Coronary artery (tissue), 2 donors: ENCODE results near the gene QSER1.

Experiments
- DNase-seq: peaks from one replicate; pipeline ENCODE4 v3.0.0-alpha.2; 2017; ENCODE audit warnings: low spot score
- H3K27ac ChIP-seq, 2 donors: fragments of 200-600 bp; sonication (generic); one replicate each; pipeline ENCODE4 v1.5.1; 2016 to 2019
- H3K4me3 ChIP-seq: fragments of 200-600 bp; sonication (generic); 2 replicates; pipeline ENCODE4 v1.5.1; 2016; ENCODE audit warnings: mild to moderate bottlenecking, moderate library complexity
- TF ChIP-seq, protein P1 (sequence below): fragments of 200-600 bp; sonication (generic); IDR thresholded peaks from one replicate; pipeline ENCODE4 v1.5.1; 2019; ENCODE audit warnings: antibody characterized with exemption

QSER1 gene

DNA sequence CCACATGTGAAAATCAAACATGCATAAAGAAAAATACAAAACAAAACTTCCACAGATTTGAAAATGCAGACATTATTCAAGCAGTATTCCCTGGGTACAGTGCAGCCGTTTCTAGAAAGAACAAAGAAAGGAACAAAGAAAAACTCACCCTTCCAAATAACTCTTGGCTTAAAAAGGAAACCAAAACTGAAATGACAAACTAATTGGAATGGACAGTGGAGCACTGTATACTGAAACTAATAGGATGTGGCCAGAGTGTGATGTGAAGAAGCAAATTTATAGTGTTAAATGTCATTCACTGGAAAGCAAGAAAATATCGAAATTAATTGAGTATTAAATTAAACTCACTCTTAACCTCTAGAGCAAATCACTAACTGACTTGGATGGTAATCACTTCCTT lies 55.4 kb downstream of the QSER1 start:
- TF ChIP-seq, protein P1, sequence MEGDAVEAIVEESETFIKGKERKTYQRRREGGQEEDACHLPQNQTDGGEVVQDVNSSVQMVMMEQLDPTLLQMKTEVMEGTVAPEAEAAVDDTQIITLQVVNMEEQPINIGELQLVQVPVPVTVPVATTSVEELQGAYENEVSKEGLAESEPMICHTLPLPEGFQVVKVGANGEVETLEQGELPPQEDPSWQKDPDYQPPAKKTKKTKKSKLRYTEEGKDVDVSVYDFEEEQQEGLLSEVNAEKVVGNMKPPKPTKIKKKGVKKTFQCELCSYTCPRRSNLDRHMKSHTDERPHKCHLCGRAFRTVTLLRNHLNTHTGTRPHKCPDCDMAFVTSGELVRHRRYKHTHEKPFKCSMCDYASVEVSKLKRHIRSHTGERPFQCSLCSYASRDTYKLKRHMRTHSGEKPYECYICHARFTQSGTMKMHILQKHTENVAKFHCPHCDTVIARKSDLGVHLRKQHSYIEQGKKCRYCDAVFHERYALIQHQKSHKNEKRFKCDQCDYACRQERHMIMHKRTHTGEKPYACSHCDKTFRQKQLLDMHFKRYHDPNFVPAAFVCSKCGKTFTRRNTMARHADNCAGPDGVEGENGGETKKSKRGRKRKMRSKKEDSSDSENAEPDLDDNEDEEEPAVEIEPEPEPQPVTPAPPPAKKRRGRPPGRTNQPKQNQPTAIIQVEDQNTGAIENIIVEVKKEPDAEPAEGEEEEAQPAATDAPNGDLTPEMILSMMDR = no peak
- Histone ChIP-seq H3K27ac (no peak overlapping the region), H3K4me3 (no peak overlapping the region)
- no peak for DNase-seq

DNA sequence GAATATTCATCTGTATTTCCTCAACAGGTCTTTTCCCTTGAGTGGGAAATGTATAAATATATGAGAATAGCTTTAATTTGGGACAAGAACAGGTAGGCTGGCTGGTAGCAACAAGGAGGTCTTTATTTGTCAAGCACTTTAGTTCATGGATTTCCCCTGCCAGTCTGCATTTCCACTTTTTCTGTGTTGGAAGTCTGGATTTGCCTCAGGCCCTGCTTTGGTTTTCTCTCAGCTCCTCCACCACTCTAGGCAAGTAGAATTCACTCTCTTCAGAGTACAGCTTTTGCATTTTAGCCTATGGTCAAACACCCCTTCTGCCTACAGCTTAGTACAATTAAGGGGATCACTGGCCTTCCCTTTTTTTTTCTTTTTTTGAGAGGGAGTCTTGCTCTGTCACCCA lies 57.1 kb downstream of the QSER1 start:
- Histone ChIP-seq H3K27ac (no peak overlapping the region), H3K4me3 (no peak overlapping the region)
- TF ChIP-seq, protein P1 = no peak
- DNase-seq = no peak

DNA sequence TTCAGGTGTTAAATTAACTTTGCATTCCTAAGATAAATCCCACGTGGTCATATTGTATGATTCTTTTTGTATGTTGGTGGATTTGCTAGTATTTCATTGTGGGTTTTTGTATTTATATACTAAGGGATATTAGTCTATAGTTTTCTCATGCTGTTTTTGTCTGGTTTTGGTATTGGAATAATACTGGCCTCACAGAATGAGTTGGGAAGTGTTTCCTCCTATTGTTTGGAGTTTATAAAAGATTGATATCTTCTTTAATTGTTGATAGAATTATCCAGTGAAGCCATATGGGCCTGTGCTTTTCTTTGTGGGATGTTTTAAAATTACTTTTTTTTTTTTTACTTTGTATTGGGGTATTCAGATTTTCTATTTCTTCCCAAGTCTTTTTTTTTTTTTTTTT lies 59.8 kb downstream of the QSER1 start:
- Histone ChIP-seq H3K27ac (no peak overlapping the region), H3K4me3 (no peak overlapping the region)
- TF ChIP-seq, protein P1 = no peak
- DNase-seq = no peak

DNA sequence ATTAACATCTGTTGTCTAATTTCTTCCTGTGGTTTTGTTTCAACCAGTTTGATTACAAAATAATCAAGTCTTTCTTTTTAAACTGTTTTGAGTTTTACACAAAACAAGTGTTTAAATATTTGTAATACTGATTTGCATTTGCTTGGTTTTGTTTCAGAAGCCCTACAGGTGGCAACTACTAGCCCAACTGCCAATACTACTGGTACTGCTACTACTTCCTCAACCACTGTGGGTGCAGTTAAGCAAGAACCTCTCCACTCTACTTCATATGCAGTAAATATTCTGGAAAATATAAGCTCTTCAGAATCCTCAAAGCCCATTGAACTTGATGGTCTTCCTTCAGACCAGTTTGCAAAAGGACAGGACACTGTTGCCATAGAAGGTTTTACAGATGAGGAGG lies 61.1 kb downstream of the QSER1 start:
- no peak overlapping the region for H3K27ac ChIP-seq
- no peak for DNase-seq
- TF ChIP-seq, protein P1 = no peak
- no peak overlapping the region for H3K4me3 ChIP-seq

DNA sequence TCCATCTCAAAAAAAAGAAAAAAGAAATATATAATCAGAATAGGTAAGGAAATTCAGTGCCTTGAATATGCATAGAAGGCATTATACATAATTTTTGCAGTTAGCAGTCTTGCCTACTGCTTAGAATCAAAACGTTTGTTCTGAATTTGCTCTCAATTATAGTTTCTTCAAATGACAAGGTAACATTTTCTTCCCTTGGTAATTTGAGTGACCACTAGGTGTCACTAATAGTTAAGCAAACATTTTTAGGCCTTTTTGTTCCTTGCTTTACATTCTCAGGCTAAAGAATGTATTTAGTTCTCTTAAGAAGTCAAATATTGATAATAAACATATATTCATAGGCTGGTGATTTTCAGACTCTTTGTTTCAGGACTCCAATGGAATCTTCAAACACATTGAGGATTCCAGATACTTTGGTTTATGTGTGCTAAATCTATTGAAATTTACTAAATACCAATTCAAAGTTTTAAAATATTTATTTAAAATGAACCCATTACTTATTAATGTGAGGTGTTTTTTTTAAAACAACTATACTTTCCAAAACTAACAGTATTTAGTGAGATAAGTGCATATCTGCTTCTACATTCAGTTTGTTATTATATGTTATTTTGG lies 68.0 kb downstream of the QSER1 start:
- Histone ChIP-seq H3K4me3 (no peak overlapping the region), H3K27ac (no peak overlapping the region)
- TF ChIP-seq, protein P1 = peak; percentile 46
- DNase-seq = no peak

DNA sequence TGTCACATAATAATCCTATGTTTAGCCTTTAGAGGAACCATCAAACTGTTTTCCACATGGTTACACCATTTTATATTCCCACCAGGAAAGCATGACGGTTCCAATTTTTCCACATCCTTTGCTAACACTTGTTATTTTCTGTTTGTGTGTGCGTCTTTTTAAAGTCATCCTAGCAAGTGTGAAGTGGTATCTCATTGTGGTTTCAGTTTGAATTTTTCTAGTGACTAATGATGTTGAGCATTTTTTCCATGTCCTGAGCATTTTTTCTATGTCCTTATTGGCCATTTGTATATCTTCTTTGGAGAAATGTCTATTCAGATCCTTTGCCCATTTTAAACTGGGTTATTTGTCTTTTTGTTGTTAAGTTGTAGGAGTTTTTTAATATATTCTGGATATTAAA lies 69.4 kb downstream of the QSER1 start:
- Histone ChIP-seq H3K4me3 (no peak overlapping the region), H3K27ac (no peak overlapping the region)
- TF ChIP-seq, protein P1 = no peak
- DNase-seq = no peak

DNA sequence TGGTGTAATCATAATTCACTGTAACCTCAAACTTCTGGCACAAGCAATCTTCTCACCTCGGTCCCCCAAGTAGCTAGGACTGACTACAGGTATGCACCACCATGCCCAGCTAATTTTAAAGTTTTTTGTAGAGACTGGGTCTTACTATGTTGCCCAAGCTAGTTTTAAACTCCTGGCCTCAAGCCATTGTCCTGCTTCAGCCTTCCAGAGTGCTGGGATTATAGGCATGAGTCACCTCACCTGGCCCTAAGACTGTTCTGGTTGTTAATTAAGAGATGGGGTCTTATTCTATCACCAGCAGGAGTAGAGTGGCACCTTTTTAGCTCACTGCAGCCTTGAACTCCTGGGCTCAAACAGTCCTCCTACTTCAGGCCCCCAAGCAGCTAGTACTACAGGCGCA lies 71.1 kb downstream of the QSER1 start:
- Histone ChIP-seq H3K4me3 (no peak overlapping the region), H3K27ac (no peak overlapping the region)
- DNase-seq = no peak
- TF ChIP-seq, protein P1 = no peak
